ENCODE measurements around the gene ZBTB32.
A peak's percentile ranks its signal among the peaks of the same experiment; 100 is the strongest.

- no peak for TF ChIP-seq CEBPB (IDR thresholded peaks at IDR 0.05; ENCODE audit: low read depth, low read length)
- TF ChIP-seq POLR2A (IDR thresholded peaks at IDR 0.05; ENCODE audit: control extremely low read depth in 1 of 2, low read depth in 2 of 2, low read length in 2 of 2), result no peak
- no peak for TF ChIP-seq ZNF274 (IDR thresholded peaks at IDR 0.05; ENCODE audit: borderline replicate concordance, extremely low read depth, low read length)
- TF ChIP-seq HDAC2 (IDR thresholded peaks at IDR 0.05; ENCODE audit: borderline replicate concordance in 1 of 2, low read depth in 2 of 2, low read length in 2 of 2), result 0 out of 4 replicates have a peak, but pooled peaks of 1 of the 2 experiments have one; percentile 79
- TF ChIP-seq CTCF (IDR thresholded peaks at IDR 0.05; ENCODE audit: control extremely low read depth in 1 of 3, insufficient read depth in 1 of 3, low read depth in 1 of 3, low read length in 3 of 3), result no peak
- TF ChIP-seq HDAC6 (IDR thresholded peaks at IDR 0.05; ENCODE audit: low read depth, low read length), result no peak
- TF ChIP-seq FOSL1 (IDR thresholded peaks at IDR 0.05; ENCODE audit: insufficient read depth, low read depth, low read length), result no peak
- TF ChIP-seq SRF (IDR thresholded peaks at IDR 0.05; ENCODE audit: low read depth, low read length), result no peak
These were observed at the start of gene ZBTB32 for GRCh38 chr19:35704218-35704617.
